ENCODE measurements around the gene RTKN.

GRCh38 chr2:74385396-74385795 lies 56.3 kb downstream of the RTKN start:
- no peak for TF ChIP-seq CTCF (IDR thresholded peaks at IDR 0.05; ENCODE audit: low read depth, low read length, missing input control)
- no peak for TF ChIP-seq FOXA1 (IDR thresholded peaks at IDR 0.05)
- TF ChIP-seq GABPA (IDR thresholded peaks at IDR 0.05 in 1 of 2, conservative IDR thresholded peaks at IDR 0.05 in 1 of 2), result no peak
- no peak for TF ChIP-seq REST (IDR thresholded peaks at IDR 0.05)

Data from liver (tissue), 3 donors.